ENCODE data around the gene HEXD. TPM values are rescaled to one million over a fixed set of nuclear protein-coding genes. Genes with fewer than 3 reads are reported as not detected.

The HEXD gene
- total and polyA plus RNA-seq, 2 of the 8 experiments (the other 6 are each of a cell fraction or from before 2014, with no cell fraction given), result 20.6 to 21.8 TPM

GRCh38 chr17:82396601-82397435, 21.3 kb upstream of the HEXD start (continued):
- no peak for TF ChIP-seq CHD7 (IDR thresholded peaks at IDR 0.05; ENCODE audit: insufficient replicate concordance, low read length)
- no peak for TF ChIP-seq KDM1A (IDR thresholded peaks at IDR 0.05; ENCODE audit: borderline replicate concordance, low read length)
- no peak for TF ChIP-seq JUN (IDR thresholded peaks at IDR 0.05; ENCODE audit: low read depth, low read length)
- no peak for TF ChIP-seq TEAD4 (IDR thresholded peaks at IDR 0.05; ENCODE audit: low read depth, low read length)
- TF ChIP-seq, protein P1, sequence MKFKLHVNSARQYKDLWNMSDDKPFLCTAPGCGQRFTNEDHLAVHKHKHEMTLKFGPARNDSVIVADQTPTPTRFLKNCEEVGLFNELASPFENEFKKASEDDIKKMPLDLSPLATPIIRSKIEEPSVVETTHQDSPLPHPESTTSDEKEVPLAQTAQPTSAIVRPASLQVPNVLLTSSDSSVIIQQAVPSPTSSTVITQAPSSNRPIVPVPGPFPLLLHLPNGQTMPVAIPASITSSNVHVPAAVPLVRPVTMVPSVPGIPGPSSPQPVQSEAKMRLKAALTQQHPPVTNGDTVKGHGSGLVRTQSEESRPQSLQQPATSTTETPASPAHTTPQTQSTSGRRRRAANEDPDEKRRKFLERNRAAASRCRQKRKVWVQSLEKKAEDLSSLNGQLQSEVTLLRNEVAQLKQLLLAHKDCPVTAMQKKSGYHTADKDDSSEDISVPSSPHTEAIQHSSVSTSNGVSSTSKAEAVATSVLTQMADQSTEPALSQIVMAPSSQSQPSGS (IDR thresholded peaks at IDR 0.05; ENCODE audit: low read length), result no peak
- no peak for TF ChIP-seq SIX5 (IDR thresholded peaks at IDR 0.05; ENCODE audit: low read depth, low read length)
- no peak for TF ChIP-seq CTBP2 (IDR thresholded peaks at IDR 0.05; ENCODE audit: borderline replicate concordance, insufficient read depth, insufficient read length, low read length)
- TF ChIP-seq EGR1 (IDR thresholded peaks at IDR 0.05; ENCODE audit: borderline replicate concordance, low read depth, low read length), result no peak
